Coronary artery (tissue), 2 donors: ENCODE data around the gene CFD.

Source experiments
- DNase-seq: peaks from one replicate; pipeline ENCODE4 v3.0.0-alpha.2; 2017; ENCODE audit warnings: low spot score
- H3K27ac ChIP-seq, 2 donors: fragments of 200-600 bp; sonication (generic); one replicate each; pipeline ENCODE4 v1.5.1; 2016 to 2019
- H3K4me3 ChIP-seq: fragments of 200-600 bp; sonication (generic); 2 replicates; pipeline ENCODE4 v1.5.1; 2016; ENCODE audit warnings: mild to moderate bottlenecking, moderate library complexity
- TF ChIP-seq, protein P1 (sequence below): fragments of 200-600 bp; sonication (generic); IDR thresholded peaks from one replicate; pipeline ENCODE4 v1.5.1; 2019; ENCODE audit warnings: antibody characterized with exemption

CFD gene

DNA sequence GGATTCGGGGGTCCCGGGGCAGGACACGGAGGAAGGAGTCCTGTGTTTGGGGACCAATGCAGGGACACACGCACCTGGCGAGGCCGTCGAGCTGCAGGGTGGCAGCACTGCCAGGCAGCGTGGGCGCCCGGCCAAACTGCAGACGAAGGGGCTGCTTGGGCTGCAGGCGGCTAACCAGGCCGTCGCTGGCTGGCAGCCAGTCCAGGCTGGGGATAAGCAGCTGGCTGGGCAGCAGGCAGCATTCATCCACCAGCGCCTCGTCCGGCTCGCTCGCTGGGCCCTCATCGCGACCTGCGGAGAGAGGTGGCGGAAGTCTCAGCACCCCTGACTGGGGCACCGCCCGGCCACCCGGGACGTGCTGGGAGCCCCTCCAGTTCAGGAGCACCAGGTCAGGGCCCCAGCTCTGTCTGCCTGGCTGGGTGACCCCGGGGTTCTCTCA is 11.5 kb downstream of the CFD start:
- no peak for DNase-seq
- Histone ChIP-seq H3K27ac (no peak overlapping the region), H3K4me3 (no peak overlapping the region)

DNA sequence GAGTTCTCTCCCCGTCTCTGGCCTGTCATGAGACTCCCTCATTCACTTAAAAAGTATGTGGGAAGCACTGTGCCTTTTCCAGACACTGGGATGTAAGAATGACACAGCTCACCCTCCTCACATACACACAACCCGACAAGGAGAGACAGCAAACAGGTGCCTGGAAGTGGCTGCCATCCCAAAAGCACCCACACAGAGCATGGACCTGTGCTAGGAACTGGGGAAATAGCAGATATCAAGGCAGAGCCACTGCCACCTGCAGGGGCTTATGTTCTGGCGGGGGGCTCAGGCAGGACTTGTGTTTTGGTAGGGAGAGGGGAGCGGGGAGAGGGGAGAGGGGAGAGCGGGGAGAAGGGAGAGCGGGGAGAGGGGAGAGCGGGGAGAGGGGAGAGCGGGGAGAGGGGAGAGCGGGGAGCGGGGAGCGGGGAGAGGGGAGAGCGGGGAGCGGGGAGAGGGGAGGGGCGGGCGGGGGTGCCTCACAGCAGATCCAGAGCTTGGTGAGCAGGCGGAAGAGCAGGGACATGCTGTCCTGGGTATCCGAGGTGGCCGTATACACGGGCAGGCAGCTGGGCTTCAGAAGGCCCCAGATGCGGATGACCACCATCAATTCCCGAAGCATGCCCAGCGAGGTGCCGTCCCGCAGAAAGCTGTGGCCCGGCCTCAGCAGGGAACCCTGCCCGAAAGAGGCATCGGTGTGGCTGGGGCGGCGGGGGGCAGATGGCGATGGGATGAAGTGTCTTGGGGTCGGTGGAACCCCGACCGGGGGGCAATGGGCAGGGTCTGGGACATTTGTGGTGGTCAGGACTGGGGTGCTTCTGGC is 12.2 kb downstream of the CFD start:
- DNase-seq: no peak
- Histone ChIP-seq H3K27ac (peak overlapping the region in 1 of 2 donors; percentile 62), H3K4me3 (no peak overlapping the region)
- TF ChIP-seq, protein P1, sequence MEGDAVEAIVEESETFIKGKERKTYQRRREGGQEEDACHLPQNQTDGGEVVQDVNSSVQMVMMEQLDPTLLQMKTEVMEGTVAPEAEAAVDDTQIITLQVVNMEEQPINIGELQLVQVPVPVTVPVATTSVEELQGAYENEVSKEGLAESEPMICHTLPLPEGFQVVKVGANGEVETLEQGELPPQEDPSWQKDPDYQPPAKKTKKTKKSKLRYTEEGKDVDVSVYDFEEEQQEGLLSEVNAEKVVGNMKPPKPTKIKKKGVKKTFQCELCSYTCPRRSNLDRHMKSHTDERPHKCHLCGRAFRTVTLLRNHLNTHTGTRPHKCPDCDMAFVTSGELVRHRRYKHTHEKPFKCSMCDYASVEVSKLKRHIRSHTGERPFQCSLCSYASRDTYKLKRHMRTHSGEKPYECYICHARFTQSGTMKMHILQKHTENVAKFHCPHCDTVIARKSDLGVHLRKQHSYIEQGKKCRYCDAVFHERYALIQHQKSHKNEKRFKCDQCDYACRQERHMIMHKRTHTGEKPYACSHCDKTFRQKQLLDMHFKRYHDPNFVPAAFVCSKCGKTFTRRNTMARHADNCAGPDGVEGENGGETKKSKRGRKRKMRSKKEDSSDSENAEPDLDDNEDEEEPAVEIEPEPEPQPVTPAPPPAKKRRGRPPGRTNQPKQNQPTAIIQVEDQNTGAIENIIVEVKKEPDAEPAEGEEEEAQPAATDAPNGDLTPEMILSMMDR: no peak

More for the DNA sequence above, 11.5 kb downstream of the CFD start:
- TF ChIP-seq, protein P1: no peak

DNA sequence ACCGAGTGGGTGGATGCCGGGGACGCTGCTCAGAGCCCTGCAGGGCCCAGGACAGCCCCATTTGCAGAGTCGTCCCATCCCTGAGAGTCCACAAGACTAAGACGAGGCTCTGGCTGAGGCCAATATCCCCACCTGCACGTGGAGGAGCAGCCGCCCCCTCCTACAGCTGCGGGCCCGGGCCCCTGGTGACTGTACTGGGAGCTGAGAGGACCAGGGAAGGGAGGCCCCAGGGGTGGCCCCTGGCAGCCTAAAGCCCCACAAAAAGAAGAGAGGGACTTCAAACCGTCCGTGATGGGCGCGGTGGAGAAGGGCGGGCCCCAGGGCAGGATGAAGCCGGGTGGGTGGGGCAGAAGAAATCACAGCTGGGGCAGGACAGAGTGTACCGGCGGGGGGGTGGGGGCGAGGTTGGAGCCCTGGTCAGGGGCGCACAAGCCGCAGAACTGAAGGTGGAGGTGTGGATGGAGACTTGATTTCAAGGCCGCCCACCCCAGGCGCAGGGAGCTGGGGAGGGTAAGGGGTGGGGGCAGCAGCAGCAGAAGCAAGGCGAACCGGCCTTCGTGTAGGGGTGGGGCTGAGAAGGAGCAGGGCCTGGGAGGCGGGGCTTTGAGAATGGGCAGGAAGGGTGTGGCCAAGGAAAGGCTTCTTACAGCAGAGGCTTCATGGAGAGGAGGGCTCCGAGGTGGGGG is 12.9 kb downstream of the CFD start:
- Histone ChIP-seq H3K27ac (peak overlapping the region in 1 of 2 donors; percentile 62), H3K4me3 (no peak overlapping the region)
- DNase-seq: no peak
- TF ChIP-seq, protein P1: no peak

DNA sequence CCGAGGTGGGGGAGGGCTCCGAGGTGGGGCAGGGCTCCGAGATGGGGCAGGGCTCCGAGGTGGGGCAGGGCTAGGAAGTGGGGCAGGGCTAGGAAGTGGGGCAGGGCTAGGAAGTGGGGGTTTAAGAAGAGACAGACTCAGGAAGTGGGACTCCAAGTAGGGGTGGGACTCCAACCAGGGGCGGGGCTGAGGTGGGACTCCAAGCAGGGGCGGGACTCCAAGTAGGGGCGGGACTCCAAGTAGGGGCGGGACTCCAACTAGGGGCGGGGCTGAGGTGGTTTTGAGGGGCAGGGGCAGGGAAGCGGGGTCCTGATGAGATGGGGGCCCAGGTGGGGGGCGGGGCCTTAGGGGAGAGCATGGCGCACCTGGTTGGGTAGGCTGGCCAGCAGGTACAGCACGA is 13.6 kb downstream of the CFD start:
- H3K4me3 ChIP-seq: no peak overlapping the region
- H3K27ac ChIP-seq: no peak overlapping the region
- DNase-seq: no peak
- TF ChIP-seq, protein P1: no peak

DNA sequence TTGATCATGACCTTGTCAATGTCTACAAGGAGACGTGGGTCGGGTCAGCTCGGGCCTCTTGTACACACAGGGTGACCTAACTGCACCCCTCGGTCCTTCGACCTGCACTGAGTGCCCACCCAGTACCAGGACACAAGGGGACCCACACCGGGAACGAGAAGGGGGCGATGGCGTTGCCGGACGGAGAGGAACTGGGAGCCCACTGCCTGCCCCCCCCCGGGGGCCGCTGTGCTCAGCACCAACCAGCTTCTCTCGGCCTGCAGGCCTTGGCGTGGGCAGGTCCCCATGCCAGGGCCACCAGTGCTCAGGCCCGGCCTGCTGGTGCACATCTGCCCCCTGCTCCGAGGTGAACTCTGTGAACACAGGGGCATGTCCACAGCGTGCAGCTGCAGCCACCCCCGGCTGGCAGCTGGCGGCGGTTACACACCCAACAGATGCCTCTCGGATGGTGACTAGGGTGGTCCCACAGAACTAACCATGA is 14.1 kb downstream of the CFD start:
- Histone ChIP-seq H3K4me3 (no peak overlapping the region), H3K27ac (no peak overlapping the region)
- DNase-seq: no peak
- TF ChIP-seq, protein P1: no peak

DNA sequence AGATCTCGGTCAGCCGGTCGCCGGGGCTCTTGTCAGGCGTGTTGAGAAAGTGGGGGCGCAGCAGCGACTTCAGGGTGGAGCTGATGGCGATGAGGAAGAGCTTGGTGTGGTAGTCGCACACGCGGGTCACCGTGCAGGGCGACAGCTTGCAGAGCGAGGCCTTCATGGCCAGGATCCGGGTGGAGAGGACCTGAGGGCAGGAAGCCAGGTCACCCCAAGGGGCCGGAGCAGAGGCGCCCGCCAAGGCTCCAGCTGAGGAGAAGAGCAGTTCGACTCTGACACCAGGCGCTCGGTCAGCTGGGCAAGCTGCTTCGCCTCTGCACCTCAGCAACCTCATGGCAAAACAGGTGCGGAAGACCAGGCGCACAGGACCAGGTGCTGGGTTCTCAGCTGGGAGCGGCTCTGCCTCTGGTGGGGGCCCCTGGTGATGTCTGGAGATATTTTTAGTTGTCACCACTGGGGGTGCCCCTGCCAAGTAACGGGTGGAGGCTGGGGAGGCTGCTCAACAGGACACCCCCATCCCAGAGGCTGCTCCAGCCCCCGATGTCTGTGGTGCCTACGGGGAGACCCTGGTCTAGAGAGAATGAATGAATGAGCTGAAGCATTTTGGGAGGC is 15.9 kb downstream of the CFD start:
- Histone ChIP-seq H3K4me3 (no peak overlapping the region), H3K27ac (no peak overlapping the region)
- TF ChIP-seq, protein P1: no peak
- DNase-seq: no peak
